ENCODE data around the gene RIPK4.

- no peak for TF ChIP-seq CTCF (IDR thresholded peaks at IDR 0.05)
- TF ChIP-seq POLR2A (IDR thresholded peaks at IDR 0.05): no peak
- TF ChIP-seq EP300 (IDR thresholded peaks at IDR 0.05): no peak
These were observed 7.8 kb upstream of the RIPK4 start for GRCh38 chr21:41774467-41775148.

Measured in ovary (tissue), 3 donors.